Measurements from ENCODE around the gene AHNAK.

AHNAK gene

DNA sequence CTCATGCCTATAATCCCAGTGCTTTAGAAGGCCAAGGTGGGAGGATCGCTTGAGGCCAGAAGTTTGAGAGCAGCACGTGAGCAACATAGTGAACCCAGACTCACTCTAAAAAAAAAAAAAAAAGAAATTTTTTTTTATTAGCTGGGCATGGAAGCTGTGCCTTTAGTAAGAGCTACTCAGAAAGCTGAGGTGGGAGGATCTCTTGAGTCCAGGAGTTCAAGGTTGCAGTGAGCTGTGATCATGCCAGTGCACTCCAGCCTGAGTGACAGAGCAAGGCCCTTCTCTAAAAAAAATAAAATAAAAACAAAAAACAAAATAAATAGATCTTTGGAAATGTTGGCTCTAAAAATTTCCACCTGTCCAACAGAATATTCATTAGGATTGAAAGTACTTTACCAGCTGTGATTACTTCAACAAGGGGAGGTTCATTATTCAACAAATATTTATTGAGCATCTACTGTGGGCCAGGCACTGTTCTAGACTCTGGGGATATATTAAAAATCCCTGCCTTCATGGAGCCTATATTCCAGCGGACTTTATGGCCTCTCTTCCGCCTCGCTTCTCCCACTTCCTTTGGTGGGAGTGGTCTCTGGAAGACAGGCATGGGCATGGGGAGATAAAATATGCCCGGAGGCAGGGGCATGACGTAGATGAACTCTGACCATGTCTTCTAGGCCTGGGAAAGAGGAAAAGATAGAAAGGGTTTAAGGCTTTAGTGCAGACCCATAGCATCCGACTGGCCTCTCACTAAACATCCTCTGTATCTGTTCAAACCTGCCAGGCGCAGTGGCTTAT, 47.9 kb downstream of the AHNAK start:
- DNase-seq (ENCODE audit: low read depth) = no peak

DNA sequence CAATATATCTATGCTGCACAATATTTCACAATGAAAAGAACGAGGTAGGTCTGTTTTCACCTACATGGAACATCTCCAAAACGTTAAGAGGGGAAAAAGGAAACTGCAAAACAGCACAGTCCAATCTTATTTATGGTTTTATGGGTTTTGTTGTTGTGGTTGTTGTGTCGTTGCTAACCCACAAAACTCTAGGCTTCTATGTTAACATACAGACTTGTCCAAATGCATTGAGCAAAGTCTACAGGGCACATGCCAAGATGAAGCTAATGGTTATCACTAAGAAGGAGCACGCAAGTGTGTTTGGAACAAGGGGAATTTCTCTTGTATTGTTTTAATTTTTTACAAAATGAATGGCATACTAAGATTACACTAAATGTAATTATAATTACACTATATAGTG, 48.6 kb downstream of the AHNAK start:
- no peak for DNase-seq (ENCODE audit: low read depth)

DNA sequence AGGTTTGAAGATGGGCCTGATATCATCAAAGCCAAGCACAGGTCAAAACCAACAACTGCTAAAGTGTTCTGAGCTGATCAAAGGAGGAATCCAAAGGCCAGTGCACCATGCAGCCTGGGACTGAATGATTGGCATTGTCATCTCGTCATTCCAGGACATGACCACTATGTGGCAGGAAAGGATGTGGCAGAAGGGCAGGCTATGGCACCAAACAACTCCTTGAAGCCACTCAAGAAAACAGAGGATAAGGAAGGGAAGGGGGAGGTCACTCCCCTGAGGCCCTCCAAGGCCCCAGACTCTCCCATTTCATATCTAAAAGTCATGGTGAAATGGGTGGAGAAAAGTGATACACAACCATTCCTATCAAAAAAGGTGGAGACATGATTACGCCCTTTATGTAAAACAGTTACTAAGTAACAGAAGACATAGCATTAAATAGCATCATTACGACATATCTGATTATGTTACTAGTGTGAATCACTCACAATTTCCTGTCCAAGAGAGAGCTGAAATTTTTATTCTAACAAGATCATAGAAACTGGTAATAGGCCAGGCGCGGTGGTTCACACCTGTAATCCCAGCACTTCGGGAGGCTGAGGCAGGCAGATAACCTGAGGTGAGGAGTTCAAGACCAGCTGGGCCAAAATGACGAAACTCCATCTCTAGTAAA, 49.3 kb downstream of the AHNAK start:
- DNase-seq (ENCODE audit: low read depth) = no peak

DNA sequence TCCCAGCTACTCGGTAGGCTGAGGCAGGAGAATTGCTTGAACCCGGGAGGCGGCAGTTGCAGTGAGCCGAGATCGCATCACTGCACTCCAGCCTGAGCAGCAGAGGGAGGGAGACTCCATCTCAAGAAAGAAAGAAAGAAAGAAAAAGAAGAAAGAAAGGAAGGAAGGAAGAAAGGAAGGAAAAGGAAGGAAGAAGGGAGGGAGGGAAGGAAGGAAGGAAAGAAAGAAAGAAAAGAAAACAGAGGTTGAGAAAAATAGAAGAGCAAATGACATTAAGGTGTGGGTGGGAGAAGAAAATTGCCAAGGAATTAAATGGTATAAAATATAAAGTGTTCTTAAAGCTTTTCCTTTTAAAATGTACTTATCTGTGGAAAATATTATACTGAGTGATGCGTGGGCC, 49.9 kb downstream of the AHNAK start:
- DNase-seq (ENCODE audit: low read depth) = no peak

DNA sequence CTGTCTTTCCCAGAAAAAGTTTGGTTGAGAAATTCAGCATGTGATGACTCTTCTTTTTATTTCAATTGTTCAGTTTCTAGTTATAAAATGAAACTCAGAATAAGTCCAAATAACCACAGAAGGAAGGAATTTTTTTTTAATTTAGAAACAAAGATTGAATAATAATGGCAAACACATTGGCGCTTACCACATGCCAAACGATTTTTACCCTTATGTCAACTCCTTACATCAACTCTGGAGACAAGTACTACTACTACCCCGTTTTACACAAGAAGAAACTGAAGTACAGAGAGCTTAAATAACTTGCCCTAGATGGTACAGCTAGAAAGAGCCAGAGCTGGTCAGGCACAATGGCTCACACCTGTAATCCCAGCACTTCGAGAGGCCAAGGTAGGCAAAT, 52.4 kb downstream of the AHNAK start:
- no peak for DNase-seq (ENCODE audit: low read depth)

DNA sequence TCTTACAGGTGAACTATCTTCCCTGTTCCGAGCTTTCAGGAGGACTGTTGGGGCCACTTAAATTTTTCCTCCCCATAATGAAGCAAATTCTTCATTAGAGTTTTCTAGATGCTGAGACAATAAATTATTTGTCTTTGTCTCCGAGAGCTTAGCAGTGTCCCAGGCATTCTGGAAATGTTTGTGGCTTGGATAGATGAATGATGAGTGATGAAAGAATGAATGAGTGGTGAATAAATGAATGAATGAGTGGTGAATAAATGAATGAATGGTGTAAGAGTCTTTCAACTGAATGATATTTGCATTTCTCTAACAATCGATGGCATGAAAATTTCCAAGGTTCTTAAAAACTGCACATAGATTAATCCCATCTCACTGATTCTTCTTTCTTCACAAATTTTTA, 52.8 kb downstream of the AHNAK start:
- no peak for DNase-seq (ENCODE audit: low read depth)

DNA sequence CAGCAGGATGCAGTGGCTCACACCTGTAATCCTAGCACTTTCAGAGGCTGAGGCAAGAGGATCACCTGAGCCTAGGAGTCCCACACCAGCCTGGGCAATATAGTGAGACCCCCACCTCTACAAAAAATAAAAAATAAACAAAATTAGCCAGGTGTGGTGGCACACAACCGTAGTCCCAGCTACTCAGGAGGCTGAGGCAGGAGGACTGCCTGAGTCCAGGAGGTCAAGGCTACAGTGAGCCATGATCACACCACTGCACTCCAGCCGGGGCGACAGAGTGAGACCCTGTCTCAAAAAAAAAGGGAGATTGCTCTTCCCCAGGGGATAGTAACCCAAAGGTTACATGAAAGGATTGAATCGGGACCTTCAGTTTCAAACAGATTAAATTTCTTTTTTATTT, 54.0 kb downstream of the AHNAK start:
- no peak for DNase-seq (ENCODE audit: low read depth)

DNA sequence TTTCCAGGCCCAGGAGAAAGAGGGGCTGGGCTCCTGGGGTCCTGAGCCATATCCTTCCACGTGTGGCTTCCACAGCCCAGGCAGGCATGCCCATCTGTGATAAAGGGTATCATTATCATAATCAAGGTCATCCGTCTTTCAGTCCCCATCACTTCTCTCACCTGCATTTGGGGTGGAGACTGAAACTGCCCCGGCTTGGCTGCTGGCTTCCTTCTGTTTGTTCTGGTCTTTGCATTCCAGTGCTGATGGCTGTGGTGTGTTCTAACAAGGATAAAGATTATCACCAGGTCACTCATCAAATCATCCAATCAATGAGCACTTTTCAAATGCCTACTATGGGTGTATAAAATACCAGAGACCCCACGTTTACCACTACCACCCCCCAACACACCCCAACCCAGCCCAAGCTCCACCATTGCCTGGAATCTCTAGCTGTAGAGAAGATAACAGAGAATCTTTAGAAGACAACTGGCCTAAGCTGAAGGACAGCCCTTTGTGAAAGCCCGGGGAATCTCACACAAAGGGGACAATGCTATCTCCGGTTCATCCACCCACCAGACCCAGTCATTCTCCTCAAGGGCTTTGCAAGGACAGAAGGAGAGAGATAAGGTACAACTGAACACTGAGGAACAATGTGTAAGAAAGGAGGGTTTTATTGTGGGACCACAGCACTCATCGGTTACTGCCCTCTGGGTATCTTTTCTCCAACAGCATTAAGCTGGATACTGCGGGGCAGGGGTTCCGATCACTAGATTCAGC, 54.9 kb downstream of the AHNAK start:
- no peak for DNase-seq (ENCODE audit: low read depth)

DNA sequence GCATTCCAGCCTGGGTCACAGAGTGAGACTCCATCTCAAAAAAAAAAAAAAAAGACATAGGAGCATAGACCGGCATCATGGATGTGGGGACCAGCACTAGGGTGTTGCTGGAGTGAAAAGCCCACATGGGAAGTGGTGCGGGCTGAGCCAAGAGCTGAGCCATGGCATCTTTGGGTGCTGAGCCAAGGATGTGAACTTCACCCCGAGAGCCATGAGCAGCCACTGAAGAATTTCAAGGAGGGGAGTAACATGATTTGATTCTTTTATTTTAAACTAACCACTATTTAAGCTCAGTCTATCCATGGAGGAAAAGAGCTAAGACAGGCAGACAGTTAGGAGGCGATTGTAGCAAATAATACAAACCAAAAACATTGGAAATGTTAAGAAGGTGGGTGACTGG, 57.4 kb downstream of the AHNAK start:
- no peak for DNase-seq (ENCODE audit: low read depth)

DNA sequence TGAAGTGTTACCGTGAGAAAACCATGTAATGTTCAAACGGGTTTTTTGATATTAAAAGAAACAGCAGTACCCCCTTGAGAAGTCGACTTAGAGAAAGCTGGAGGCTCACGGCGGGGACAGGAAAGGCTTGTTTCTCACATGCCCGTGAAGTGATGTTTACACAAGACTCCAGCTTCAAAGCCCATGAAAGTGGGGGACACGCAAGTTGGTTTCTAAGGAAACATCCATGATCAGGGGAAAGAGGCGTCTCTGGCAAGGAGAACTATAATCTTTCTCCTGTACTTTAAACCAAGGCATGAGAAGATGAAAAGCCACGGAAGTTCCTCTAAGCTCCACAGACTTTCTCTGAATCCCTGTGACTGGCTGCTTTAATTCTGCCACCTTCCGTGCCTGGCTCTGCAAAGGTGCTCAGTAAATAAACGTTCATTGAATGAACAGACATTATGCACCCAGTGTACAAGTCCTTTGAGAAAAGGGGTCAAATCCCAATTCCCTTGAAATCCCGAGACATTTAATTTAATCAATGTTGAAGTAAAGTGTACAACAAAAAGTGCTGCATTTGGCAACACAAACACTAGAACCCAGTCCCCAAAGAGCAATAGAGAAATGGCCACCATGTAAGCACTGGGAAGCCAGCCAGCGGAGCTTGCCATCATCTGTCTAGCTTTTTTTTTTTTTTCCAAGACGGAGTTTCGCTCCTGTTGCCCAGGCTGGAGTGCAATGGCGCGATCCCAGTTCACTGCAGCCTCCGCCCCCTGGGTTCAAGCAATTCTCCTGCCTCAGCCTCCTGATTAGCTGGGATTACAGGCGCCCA, 58.7 kb downstream of the AHNAK start:
- DNase-seq (ENCODE audit: low read depth) = no peak

DNA sequence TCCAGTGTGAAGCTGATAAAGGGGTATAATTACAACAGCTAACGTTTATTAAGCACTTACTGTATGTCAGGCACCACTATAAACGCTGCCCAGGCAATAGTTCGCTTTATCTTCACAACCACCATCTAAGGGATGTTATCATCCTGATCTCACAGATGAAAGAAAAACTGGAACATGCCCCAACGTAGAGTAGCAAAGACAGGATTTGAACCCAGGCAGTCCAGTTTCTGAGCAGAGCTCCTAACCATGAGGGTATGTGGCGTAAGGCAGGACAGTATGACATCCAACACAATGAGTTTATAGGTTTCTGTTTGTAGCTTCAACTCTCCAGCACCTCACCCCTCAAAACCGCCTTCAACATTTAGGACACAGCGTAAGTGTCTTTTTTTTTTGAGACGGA, 59.5 kb downstream of the AHNAK start:
- DNase-seq (ENCODE audit: low read depth) = no peak

DNA sequence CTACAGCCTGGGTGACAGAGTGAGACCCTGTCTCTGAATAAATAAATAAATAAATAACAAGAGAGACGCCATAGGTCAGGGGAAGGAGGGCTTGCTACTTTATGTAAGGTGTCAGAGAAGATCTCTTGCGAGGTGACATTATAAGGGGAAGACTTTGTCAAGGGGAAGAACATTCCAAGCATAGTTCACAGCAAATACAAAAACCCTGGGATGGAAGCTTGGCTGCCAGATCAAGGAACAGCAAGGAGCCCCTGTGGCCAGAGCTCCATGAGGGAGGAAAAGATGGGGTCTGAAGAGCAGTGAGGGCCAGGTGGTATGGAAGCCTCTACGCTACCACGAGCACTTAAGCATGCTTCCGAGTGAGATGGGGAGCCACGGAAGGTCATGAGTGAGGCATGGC, 62.3 kb downstream of the AHNAK start:
- no peak for DNase-seq (ENCODE audit: low read depth)

DNA sequence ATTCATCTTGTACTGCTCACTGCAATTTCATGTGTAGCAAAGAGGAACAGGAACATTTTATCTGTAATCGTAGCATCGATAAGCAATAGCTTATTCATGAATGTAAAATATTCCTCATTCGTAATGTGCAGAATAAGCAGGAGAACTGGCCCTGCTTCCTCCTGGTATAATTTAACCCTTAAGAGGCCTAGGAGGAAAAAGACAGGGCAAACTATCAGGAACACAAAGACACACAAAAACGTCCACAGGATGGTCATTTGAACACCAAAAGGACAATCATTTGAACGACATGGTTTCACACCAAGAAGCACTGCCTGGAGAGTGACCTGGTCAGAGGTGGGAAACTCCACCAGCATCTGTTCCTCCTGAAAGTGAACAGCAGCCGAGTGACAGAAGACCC, 63.9 kb downstream of the AHNAK start:
- DNase-seq (ENCODE audit: low read depth) = no peak

DNA sequence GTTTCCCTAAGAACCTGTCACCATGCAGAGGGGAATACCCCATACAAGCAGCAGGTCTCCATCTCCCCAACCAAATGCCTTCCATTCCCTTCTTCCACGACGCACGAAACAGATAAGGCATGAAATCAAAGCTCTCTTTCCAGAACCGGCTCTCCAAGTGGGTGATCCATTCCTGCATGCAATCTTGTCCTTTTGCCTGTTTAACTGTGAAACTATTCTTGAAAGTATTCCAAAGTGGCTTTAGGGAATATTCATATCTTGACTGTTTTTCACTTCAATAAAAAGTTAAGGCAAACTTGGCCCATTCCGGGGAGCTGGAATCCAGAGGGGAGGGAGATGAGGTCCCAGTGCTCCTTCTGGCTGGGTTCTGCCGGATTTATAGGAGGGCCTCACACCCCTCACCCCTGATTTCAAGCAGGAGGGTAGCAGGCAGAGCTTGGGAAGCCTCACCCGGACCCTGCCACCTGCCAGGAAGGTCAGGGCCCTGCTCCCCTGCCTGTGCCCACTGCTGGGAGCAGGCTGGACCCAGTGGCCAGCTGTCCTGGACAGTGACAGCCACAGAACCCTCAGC, 66.9 kb downstream of the AHNAK start:
- DNase-seq (ENCODE audit: low read depth) = no peak

DNA sequence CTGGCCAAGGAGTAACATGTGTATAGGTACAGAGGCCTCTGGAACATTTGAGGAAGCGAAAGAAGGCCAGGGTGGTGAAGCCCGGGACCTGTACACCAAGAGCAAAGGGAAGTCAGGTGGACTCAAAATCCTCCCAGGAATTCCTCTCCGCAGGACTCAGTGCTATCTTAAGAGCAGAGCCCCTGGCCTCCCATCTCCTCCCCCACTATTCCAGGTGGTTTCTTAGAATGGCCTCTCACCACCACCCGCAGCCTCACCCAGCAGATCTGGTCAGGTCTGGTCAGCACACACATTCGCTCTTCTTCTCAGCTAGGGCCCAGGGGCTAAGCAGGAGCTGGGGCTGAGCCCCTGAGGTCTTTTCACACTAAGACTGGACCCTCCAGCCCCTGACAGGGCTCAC, 68.7 kb downstream of the AHNAK start:
- DNase-seq (ENCODE audit: low read depth) = no peak

DNA sequence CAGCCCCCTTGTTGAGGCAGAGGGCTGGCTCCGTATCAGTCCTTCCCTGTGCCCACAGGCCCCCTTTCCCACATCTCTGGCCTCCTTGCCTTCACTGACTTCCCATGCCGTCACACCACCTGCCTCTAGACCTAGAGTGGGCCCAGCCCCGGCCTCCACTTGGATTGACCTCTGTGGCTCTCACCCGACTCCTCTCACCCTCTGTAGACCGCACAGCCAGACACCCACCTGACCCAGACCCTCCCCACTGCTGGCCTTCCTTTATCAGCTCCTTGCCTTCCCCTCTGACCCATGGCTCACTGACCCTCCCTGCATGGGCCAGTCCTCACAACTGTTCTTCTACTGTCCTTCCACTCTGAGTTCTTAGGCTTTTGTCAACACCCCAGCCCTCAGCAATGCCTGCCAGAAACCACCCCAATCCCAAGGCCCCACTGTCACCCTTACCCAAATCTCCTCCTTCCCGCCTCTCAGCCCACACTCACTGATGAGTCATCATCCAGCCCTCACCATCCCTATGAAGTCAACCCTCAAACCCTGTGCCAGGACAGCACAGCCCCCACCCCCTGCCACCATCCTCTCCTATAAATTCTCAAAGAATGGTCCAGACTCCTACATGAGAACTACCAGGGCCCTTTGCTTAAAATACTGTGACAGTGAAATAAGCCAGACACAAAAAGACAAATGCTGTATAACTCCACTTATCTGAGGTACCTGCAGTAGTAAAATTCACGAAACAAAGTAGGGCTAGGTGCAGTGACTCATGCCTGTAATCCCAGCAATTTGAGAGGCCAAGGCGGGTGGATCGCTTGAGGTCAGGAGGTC, 74.3 kb downstream of the AHNAK start:
- no peak for DNase-seq (ENCODE audit: low read depth)

DNA sequence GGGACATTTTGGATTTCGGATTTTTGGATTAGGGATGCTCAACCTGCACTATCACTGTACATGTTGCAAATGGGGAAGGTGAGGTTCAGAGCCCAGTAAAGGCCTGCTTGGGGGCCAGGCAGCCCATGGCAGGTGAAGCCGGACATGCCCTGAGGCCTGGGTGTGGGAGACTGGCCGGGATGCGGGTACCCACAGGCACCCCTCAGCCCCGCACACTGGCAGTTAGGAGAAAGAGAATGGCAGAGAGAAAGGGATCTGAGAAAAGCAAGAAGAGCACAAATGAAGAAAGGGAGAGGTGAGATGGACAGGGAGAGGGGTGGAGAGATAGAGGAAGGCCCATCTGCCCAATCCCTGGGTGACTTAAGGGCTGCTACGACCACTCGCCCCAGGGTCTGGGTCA, 75.0 kb downstream of the AHNAK start:
- DNase-seq (ENCODE audit: low read depth) = no peak

DNA sequence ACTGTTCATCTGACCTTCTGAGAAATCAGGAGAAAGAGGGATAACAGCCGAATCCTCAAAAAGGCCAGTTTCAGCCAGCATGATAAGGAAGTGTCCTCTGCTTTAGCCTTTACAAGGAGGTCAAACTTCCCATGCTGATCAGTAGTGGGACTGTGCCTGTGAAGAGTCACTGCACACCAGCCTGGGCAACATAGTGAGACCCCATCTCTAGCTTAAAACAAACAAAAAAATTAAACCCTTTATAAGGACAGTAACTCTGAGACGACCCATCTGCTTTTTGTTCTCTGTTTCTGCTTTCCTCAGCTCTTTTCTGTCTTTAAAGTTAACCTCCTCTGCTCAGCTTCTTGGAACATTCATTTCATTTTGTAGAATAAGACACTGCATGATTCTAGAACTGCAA, 78.0 kb downstream of the AHNAK start:
- no peak for DNase-seq (ENCODE audit: low read depth)

DNA sequence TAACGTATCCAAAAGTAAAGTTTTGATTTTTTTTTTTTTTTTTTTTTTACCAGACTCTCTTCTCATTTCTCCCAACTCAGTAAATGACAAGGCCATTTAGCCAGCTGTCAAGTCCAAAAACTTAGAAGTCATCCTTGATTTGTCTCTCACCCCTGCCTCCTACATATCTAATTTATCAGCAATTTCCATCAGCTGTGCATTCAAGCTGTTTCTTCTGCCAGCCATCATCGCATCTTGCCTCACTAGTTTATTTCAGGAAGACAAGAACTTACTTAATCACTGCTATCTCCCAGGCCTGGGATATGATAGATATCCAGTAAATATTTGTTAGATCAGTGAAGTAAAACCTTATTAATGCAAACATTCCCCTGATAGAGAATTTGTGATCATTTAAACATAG, 80.2 kb downstream of the AHNAK start:
- DNase-seq (ENCODE audit: low read depth) = no peak

DNA sequence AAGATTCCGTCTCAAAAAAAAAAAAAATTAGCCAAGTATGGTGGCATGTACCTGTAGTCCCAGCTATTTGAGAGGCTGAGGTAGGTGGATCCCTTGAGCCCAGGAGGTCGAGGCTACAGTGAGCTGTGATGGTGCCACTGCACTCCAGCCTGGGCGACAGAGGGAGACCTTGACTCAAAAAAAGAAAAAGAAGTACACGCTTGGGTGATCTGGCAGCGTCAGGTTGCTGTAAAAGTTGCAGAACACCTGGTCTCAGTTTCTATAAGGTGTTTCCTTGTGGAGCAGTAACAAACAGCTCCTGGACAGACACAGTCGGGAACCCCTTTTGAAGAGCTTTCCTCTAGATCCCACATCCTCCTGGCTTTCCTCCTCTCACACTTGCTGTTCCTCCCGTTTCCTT, 82.0 kb downstream of the AHNAK start:
- DNase-seq (ENCODE audit: low read depth) = no peak

DNA sequence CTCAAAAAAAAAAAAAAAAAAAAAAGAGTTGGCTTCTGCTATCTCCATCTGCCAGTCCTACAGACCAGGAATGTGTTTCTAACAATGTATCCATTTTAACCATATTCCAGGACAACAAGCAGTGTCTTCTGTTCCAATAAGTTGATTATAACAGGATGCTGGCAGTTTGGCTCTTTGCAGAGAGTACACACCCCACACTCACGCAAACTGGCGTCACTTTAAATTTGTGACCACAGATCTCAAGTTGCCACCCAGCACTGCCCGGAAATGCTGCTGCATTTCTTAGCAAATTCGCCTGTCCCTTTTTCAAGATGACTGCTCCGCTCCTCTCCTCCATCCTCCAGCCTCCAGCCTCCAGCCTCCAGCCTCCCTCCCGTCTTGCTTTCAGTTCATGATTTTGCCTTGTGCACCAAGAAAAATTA, 83.5 kb downstream of the AHNAK start:
- DNase-seq (ENCODE audit: low read depth) = no peak
